Progenitor cell of endocrine pancreas (in vitro differentiated cells): Measurements from ENCODE around the gene NUAK2. TPM values are rescaled to one million over a fixed set of nuclear protein-coding genes. Genes with fewer than 3 reads are reported as not detected.

Source experiments
- DNase-seq: peaks from one replicate; pipeline ENCODE4 v3.0.0; 2021; ENCODE audit warnings: low spot score; ENCODE audit not compliant: unreplicated experiment
- H3K27ac Mint-ChIP-seq: 2 replicates; pipeline ENCODE4 v1.8.0; 2021; ENCODE audit warnings: mild to moderate bottlenecking, moderate library complexity, mixed read lengths
- H3K27me3 Mint-ChIP-seq: 2 replicates; pipeline ENCODE4 v1.8.0; 2021; ENCODE audit warnings: mixed read lengths
- H3K36me3 Mint-ChIP-seq: 2 replicates; pipeline ENCODE4 v1.8.0; 2022; ENCODE audit warnings: mixed read lengths; ENCODE audit not compliant: insufficient read depth
- H3K4me1 Mint-ChIP-seq: 2 replicates; pipeline ENCODE4 v1.8.0; 2021; ENCODE audit warnings: low read depth, mixed read lengths
- H3K4me3 Mint-ChIP-seq: 2 replicates; pipeline ENCODE4 v1.8.0; 2021; ENCODE audit warnings: low read depth, mild to moderate bottlenecking, moderate library complexity, mixed read lengths
- H3K9me3 Mint-ChIP-seq: 2 replicates; pipeline ENCODE4 v1.8.0; 2021; ENCODE audit warnings: low read depth, mixed read lengths
- CTCF ChIP-seq: fragments of 200-600 bp; sonication (generic); IDR thresholded peaks from one replicate; pipeline ENCODE4 v1.5.0; 2021; ENCODE audit warnings: antibody characterized with exemption, mild to moderate bottlenecking; ENCODE audit not compliant: unreplicated experiment
- total RNA-seq: library from RNA; stranded (reverse); gene quantifications from 2 replicates; pipeline ENCODE4 v1.2.1, GENCODE V29; 2021

NUAK2 gene
- total RNA-seq, 1 donor from 2014 or later: 4.5 TPM

GRCh38 chr1:205317311-205317917 is 4.1 kb downstream of the NUAK2 start:
- Mint-ChIP-seq H3K4me3 (no peak overlapping the region), H3K27ac (peak overlapping the region; percentile 45), H3K36me3 (no peaks in the 10 kb centered on the region), H3K9me3 (no peaks in the 10 kb centered on the region), H3K27me3 (peaks cover 7% of the 10 kb centered on the region), H3K4me1 (peaks cover 58% of the 10 kb centered on the region)
- DNase-seq: no peak
- TF ChIP-seq CTCF: no peak

- Mint-ChIP-seq H3K9me3 (no peaks in the 10 kb centered on the region), H3K27me3 (peaks cover 7% of the 10 kb centered on the region), H3K27ac (no peak overlapping the region), H3K4me1 (peaks cover 56% of the 10 kb centered on the region), H3K36me3 (no peaks in the 10 kb centered on the region), H3K4me3 (no peak overlapping the region)
- no peak for DNase-seq
- no peak for TF ChIP-seq CTCF
Observed at GRCh38 chr1:205316161-205316566, 5.4 kb downstream of the NUAK2 start.

GRCh38 chr1:205315008-205315618 is 6.4 kb downstream of the NUAK2 start:
- Mint-ChIP-seq H3K36me3 (no peaks in the 10 kb centered on the region), H3K9me3 (no peaks in the 10 kb centered on the region), H3K27ac (peak overlapping the region; percentile 4), H3K4me1 (peaks cover 49% of the 10 kb centered on the region), H3K4me3 (no peak overlapping the region), H3K27me3 (no peaks in the 10 kb centered on the region)
- no peak for DNase-seq
- no peak for TF ChIP-seq CTCF

GRCh38 chr1:205313563-205314308 is 7.8 kb downstream of the NUAK2 start:
- no peak for TF ChIP-seq CTCF
- no peaks in the 10 kb centered on the region for H3K27me3 Mint-ChIP-seq
- no peaks in the 10 kb centered on the region for H3K9me3 Mint-ChIP-seq
- peak; percentile 28 for DNase-seq
- H3K36me3 Mint-ChIP-seq: no peaks in the 10 kb centered on the region
- H3K27ac Mint-ChIP-seq: peak overlapping the region; percentile 95
- peaks cover 41% of the 10 kb centered on the region for H3K4me1 Mint-ChIP-seq
- peak overlapping the region; percentile 14 for H3K4me3 Mint-ChIP-seq

- H3K36me3 Mint-ChIP-seq: no peaks in the 10 kb centered on the region
- DNase-seq: no peak
- H3K4me1 Mint-ChIP-seq: peaks cover 36% of the 10 kb centered on the region
- no peaks in the 10 kb centered on the region for H3K27me3 Mint-ChIP-seq
- H3K4me3 Mint-ChIP-seq: peak overlapping the region; percentile 11
- no peaks in the 10 kb centered on the region for H3K9me3 Mint-ChIP-seq
- H3K27ac Mint-ChIP-seq: peak overlapping the region; percentile 95
- TF ChIP-seq CTCF: no peak
Observed at GRCh38 chr1:205312866-205313562, 8.5 kb downstream of the NUAK2 start.
